Mucosa of gallbladder (tissue), 1 donor: ENCODE data around the gene NPVF. TPM values are rescaled to one million over a fixed set of nuclear protein-coding genes. Genes with fewer than 3 reads are reported as not detected.
A peak's percentile ranks its signal among the peaks of the same experiment; 100 is the strongest.

Source experiments
- DNase-seq: peaks from one replicate; pipeline ENCODE4 v3.0.0-alpha.2; 2020; ENCODE audit warnings: low spot score
- total RNA-seq: library from RNA; stranded (reverse); gene quantifications from one replicate; pipeline ENCODE4 v1.2.1, GENCODE V29; 2021
- donor health status: DM: no; HTN: no; CAD: no.

NPVF gene, protein sequence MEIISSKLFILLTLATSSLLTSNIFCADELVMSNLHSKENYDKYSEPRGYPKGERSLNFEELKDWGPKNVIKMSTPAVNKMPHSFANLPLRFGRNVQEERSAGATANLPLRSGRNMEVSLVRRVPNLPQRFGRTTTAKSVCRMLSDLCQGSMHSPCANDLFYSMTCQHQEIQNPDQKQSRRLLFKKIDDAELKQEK
- not detected for total RNA-seq

DNA sequence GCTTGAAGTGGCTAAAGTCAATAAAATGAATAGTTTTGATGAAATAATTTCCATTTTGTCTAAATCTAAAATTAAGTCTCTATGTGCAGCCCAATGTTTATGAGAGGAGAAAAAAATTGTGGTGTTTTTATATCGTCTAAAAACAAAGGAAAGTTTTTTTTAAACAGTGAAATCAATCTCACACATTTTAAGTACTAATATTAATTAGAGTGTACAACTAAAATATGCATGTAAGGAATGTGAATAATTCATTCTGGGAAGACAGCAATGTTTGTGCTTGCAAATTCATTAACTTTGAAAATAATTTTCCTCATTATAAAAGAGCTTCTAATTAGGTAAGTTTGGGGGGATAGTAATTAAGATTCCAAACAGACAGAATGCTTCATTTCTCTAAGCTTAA, at the start of gene NPVF:
Gene NPVF, minus strand, starts transcription at position 101 of the 400 bp plus-strand sequence. Its CDS starts 47 bp downstream, at position 54.
- no peak for DNase-seq

DNA sequence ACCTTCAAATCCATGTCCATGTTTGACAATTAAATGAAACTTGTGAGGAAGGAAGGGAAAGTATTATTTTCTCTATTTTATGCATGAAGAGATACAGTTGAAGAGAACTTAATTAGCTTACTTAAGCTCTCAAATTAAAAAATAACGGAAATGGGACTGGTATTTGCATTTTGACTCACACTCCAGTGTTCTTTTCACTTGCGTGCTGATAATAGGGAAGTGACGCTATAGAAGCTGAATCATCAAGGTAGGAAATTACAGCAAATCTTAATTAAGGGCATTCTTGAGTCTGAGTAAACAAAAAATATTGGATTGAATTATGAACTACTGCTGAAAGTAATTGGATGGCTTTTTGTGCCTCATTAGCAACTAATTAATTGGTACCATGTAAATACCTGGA, 44.0 kb upstream of the NPVF start:
- DNase-seq: no peak

DNA sequence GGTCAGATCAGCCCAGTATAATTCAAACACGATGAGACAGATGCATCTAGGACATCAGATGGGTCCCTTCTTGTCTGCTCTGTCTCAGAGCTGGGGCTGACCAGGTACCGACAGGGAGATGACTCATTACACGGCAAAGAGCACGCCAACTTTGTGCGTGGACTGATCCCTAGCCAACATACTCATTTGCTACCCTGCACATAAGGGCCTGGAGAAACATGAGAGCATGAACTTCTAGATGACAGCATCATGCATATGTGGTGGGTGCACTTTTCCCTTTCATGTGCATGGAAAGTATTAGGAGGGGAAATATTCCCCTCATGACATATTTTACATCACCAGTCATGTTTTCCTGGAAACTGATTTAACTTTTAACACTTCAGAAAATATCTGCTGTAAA, 35.1 kb upstream of the NPVF start:
- DNase-seq: no peak

DNA sequence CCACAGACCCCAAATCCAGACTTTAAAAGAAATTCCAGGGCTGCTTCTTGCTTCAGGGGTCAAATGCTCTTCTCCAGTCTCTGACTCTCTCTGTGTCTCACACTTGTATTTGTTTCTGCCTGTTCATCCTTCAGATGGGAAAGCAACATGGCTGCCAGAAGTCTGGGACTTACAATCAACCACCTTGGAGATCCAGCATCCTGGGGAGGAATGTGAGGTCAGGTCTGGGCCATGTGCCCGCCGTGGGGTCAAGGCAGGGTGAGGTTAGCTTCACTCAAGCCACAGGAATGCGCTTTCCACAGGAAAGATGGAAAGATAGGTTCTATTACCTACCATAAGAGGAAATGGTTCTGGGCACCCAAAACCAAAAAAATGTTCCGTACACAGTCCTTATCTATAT, 34.3 kb upstream of the NPVF start:
- no peak for DNase-seq

DNA sequence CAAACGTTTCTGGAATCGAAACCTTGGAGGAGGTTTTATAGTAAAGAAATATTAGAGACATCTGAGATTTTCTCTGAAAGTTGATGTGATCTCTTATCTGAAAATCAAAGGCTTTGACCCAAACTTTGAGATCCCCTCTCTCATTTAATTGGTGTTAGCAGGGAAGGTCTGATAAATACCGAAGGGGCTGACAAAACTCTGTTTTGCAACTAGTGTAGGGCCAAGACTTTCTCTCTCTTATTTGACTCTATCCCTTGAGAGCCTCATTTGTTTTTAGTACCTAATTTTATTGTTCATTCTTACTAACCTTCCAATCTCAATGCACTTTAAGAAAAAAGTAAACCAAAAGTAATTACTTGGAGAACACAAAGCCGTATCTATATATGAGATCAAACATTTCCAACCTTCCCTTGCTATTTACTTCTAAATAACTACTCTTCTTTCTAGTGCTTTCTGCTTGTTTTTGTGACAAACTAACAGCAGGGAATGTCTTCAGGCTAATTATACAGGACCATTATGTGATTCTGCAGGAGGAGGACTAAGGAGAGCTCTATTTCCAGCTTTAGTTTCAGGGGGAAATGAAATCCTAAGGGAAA, 33.4 kb upstream of the NPVF start:
- DNase-seq: no peak

DNA sequence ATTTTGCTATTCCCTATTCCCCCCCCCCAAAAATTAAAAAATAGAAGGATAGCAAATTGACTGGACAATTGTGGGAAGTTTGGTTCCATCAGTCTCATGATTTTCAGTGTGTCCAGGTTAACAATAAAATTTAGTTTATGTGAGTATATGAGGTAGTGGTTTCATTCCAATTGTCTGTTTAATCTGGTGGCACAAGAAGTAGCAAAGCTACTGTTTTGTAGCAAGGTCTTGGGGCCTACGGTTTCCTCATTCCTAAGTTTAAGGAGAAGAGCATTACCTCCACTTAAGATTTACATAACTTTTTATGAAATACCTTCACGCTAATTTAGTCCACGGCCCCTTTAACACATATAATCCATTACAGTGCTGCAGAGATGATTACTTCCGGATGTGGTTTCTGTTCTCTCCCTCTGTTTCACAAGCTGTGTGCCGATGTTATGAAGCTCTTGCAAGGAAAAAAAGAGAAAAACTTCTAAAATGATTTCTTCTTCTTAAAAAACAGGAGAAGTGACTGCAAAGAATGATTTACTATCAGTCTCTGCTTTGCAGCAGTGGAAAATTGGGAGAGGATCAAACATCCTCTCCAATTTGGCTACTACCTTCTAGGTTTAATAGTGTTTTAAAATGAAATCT, 32.7 kb upstream of the NPVF start:
- no peak for DNase-seq

DNA sequence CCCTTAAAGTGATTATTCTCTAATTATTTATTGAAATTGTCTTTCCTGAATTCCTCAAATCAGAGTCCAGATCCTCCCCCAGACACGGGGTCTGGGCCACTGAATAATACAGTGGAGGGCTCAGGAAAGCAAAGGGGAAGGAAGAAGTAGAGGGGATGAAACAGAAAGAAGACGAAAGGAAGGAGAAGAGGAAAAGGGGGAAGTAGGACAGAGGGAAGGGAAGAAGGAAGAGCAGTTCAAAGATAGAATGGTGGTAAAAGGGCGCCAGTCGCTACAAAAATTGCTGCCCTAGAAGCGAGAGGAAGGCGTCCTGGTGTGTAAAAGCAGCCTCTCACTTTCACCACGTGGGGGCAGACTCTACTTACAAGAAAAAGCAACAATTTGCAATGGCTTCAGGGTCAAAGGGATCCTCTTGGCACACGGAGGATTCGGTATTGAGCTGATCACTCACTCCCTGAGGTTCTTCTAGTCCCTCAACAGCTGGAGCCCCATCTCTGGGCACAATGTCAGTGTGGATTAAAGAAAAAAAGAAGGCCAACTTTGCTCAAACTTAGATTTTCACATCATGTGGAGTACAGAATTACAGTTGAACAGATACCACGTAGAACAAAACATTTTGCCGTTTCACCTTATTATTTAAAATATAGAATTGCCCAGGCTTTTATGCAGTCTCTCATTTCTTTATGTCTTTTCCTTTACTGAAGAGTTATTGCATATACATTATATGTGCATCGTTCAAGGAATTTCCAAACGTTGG, 31.4 kb upstream of the NPVF start:
- DNase-seq: peak; percentile 68

DNA sequence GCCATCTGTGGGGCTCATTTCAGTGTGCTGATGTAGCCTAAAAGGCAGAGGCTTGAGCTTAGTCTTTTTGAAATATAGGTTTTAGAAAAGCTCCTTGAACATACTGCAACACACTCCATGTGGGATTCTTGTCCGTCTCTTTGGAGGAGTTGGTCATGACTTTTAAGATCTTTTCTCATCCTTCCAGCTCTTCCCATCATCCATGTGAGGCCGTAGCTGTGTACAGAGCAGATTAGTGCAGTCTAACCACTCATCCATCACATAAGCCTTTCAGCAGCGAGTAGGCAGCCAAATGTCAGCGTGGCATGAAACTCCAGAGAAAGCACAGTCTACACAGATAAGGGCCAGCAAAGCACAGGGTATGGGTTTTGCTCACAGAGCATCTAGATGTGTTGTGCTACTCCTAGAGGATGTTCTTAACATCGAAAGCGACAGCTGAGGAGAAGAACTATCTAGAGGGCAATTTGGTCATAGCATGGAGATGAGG, 28.1 kb upstream of the NPVF start:
- DNase-seq: no peak

DNA sequence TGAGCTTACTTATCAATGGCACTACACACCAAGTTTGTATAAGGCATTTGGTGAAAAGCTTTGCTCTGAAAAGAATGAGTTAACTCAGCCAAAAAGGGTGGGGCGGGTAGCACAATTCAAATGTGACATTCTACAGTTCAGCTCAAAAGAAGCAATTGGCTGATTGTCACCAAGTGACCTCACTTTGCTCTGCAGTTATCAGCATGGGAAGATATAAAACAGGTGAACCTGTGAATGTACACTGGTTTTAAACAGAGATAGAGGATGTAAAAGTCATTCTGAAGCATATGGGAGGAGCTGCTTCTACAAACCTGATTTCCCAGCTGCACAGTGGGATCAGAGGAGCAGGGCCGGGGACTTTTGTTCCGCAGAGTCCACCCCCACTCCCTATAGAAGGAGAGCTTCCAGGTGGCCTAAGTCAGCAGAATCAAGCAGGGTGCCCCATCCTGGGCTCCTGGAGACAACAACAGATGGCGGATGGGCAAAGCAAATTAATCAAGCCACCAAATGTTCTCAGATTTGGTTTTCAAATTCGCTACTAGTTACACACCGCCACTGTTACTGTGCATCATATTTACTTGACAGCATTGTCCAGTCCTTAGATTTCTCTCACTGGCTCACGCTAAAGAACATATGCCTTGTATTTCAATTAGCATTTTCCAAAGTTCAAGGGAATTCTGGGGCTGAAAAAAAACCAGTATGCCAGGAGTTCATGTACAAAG, 27.5 kb upstream of the NPVF start:
- no peak for DNase-seq

DNA sequence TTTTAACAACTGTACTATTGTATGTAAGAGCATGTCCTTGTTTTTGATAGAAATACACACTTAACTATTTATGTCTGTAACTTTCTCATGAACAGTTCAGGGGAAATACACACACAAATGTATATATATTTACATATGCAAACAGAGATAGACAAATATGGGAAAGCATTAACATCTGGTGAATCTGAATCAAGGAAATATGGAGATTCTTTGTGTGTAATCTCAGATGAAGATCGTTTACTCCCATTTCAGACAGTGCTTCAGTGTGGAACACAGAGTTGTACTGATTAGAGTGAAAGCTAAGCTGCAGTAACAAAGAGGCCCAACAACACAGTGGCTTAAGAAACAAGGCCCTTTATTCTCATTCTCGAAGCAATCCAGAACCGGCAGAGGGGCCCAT, 26.3 kb upstream of the NPVF start:
- no peak for DNase-seq

DNA sequence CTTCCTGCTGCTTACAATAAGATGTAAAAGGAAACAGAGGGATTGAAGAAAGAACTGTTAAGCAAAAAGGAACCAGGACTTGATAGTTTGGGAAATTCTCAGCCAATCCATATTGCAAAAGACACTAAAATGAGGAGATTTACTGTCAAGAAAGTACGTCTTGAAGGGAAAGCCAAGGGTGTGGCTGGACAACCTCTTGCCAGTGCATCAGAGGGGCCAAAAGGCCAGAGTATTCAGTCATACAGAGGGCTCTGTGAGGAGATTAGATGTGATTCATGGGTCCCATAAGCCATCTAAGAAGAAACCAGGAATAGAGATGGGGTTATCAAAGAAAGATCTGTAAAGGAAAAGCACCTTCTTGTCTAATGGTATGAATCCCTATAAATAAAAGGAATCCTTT, 25.4 kb upstream of the NPVF start:
- DNase-seq: no peak

DNA sequence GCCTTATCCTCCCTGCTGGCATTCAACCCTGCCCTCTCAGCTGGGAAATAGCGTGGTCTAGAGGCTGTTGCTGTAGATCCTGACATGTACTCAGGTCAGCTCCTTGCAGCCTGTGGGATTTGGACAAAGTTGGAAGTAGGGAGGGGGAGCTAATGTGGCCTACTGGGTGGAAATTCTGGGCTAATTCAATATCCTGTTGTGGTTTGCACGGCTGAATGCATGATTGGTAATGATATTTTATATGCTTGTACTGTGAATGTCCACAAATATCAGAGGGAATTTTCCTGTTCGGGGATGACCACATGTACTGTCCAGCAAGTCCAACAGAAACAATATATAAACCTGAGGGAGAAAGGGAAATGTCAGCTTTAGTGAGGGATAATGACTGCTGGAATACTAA, 22.1 kb upstream of the NPVF start:
- DNase-seq: no peak

DNA sequence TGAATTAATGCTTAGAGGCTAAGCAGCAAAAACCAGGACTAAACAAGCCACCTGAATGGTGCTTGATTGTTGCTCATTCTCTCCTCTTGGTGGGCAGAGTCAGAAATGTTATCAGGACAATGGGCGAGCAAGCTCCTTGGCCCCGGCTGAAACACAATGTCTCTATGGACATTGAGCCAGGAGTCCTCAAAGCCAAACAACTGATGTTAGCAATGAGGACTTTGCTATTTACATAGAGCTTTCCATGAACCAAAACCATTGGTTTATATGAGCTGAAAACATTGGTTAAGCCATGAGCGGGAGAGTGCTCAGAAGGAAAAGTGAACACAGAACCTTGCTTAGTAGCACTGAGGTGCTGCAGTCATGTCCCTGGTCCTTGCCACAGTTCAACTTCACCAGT, 21.5 kb upstream of the NPVF start:
- DNase-seq: no peak

DNA sequence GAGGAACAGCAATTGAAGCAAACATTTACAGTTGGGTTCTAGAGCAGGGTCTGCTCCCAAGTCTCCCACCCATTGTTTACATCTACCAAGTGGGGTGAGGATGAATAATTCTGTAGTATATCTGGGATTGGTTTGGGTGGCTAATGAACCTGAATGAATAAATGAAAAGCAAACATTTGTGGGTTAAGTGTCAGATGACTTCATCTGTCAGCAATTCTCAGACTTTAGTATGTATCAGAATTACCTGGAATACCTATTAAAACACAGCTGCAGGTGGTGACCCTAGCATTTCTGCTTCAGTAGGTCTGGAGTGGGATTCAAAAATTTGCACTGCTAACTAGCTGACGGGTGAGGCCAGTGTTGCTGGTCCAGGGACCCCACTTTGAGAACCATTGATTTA, 18.0 kb upstream of the NPVF start:
- no peak for DNase-seq

DNA sequence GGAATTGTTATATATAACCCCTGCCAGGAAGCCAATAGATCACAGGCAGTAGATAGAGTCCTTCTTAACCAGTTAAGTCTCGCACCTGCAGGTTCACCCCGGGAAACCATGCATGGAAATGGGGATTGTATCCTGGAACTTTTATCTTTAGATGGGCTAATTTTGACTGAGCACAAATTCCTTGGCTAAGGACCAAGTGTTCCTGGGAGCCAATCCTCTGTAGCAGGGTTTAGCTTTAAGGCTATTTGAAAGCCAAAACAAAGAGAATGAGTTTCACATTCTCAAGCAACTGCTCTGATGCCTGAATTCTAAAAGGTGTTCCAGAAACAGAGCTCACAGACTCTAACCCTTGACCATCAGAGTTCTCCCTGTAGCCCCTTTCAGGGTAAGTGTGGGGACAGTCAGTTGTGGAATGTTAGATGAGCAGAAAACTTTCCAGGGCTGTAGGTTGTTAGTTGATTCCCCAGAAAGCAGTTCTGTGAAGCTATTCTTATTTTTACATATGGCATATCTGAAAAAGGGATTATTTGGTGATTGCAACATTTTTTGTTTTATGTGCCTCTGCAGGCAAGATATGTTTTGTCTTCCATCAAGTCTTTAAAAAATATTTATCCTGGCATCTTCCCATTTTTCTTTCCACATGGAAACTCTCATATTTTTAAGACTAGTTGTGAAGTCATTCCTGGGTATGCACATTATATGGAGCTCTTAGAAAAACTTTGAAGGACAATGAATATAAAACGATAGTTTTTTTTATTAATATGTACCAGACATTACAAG, 16.2 kb upstream of the NPVF start:
- no peak for DNase-seq

DNA sequence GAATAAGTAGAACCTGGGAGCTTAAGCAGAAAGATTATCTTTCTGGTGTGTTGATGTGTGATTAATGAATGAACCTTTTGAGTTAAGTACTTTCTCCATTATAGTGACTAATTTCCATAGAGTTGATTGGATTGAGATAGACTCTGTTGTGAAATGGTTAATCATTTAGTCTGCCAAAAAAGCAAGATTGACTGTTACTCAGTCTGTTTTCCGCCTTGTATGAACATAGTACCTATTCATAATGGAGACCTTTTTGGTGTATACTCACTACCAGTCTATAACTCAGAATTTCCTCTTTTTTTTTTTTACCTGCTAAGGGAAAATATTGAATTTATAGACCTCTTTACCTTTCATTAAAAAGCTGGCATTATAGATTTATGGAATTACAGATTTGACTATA, 14.4 kb upstream of the NPVF start:
- DNase-seq: no peak

DNA sequence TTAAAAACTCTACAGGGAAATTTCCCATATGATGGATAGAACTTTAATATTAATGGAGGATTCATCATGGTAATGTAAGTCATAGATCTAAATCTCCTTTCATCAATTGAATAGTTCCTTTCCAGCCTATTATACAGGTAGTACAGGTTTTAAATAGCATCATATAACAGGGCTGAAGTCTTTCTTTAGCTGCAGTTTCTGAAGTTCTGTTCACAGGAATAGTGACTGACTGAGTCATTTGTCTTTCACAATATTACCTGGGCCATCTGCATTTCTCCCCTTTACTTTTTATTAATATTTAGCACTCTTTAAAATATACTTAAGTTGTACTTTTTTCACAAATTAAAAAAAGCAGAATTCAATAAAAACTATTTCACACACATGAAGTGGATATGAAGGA, 12.6 kb upstream of the NPVF start:
- no peak for DNase-seq

DNA sequence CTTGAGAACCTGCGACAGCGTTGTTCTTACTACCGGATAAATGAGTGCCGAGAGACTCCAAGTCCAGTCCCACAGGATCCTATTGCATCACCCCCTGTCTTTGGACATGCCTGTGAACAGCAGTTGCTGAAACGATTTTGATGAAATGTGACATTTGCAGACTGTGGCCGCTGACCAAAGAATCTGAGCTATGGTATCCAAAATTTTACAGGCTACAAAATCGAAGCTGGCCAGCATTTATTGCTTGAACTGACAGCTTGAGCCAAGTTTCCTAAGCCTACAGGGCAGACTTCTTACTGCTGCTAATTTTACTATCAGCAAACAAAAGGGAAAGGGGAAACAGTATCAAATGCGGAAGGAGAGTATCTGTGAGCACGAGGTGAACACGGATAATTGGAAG, 12.1 kb upstream of the NPVF start:
- no peak for DNase-seq

DNA sequence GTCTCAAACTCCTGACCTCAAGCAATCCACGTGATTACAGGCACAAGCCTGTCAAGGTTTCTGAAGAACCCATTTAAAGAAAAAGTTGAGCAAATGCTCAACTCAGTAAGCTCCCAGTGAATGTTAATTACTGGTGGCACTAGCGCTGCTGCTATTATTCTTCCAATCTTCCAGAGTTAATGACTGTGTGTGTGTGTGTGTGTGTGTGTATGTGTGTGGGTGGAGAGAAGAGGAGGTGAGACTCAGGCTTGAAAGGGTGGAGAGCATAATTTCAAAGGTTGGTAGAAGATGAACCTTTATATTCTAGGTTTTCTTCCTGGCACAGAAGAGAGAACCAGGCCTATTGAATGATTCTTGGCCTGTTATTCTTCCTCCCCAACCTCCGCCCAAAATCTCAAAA, 11.6 kb upstream of the NPVF start:
- no peak for DNase-seq

DNA sequence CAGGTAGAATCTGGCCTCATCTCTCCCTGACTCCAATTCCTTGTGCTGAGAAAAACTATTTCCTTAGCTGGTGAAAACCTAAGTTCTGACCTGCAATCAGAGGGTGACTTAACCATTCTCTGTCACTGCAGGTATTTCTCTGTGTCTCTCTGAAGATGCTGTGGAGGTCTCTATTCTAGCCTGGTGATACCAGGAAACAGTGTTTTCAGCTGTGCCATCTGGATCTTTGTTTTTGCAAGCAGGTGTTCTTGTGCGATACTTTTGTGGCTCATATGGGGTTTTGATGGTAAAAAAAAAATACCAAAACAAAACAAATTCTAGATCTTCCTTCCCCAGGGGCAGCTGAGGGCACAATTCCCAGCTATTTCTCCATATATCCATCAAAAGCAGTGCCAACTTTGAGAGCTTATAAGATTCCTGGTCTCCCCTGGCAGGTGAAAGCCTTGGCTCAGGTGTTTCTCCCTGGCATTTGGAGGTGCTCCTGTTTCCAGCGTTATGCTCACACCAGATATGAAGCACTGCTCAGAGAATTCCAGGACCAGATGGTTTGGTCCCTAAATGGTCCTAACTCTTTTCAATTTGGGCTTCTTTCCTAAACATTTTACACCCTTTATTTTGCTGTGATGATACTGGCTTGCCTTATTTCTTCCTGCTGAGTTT, 9.9 kb upstream of the NPVF start:
- DNase-seq: no peak

DNA sequence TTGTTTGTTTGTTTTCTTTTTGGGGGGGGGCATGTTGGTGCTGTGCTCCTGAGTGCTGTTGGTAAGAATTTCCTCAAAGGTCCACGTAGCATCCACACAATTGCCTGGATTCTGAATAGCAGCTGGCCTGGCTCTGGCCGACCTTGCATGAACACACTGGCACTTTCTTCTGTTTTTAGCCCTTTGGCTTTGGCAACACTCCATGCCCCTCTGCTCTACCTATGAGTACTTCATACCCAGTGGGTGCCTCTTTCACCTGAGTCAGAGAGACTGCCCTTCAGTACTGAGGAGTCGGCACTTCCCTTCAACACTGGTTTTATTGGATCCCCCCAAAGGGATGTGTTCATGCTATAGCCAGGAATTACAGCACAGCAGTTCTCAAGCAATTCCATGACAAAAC, 7.2 kb upstream of the NPVF start:
- no peak for DNase-seq
